Measurements from ENCODE around the gene ZNF639.
A peak's percentile ranks its signal among the peaks of the same experiment; 100 is the strongest.

Gene ZNF639

DNA sequence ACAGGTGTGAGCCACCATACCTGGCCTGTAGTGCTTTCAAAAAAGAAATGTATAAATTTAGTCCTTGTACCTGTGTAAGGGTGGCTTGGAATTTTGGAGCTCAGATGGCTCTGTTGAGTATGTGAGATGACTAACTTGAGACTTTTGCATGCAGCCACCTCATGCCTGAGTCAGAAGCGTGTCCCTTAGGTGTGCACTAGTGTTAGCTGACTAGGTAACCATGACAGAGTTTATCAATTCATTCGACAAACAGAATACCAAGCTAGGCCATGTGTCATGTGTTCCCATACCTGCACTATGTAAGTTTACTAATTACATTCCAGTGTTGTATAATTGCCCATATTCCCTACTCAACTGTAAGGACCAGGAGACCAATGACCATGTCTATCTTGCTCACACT is 4.0 kb upstream of the ZNF639 start:
- DNase-seq (ENCODE audit: low spot score): no peak

DNA sequence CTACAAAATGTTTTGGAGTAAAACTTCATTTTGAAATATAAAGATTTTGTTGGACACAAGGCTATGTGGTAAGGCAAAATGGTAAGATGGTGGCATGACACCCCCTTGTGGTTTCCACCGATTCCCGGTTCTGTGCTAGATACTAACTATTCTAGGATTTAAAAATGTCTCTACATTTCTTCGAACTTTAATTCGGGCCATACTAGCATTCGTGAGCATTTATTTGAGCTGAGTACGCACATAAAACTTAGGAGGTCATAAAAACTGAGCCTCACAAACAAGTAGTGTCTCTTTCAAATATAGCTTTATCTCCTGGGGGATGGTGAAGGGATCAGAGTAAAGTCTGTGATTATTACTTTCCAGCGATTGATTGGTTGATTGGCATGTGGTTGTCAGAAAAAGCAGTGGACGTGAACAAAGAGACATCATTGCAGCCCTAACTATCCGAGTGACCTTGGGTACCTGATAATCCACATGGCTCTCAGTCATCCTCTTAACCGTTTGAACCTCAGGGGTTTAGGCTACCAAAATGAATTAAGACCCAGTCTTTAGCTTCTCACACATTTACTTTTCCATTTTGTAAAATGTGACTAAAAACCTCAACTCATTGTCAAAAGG is 1.1 kb upstream of the ZNF639 start:
- peak; percentile 73 for DNase-seq (ENCODE audit: low spot score)

DNA sequence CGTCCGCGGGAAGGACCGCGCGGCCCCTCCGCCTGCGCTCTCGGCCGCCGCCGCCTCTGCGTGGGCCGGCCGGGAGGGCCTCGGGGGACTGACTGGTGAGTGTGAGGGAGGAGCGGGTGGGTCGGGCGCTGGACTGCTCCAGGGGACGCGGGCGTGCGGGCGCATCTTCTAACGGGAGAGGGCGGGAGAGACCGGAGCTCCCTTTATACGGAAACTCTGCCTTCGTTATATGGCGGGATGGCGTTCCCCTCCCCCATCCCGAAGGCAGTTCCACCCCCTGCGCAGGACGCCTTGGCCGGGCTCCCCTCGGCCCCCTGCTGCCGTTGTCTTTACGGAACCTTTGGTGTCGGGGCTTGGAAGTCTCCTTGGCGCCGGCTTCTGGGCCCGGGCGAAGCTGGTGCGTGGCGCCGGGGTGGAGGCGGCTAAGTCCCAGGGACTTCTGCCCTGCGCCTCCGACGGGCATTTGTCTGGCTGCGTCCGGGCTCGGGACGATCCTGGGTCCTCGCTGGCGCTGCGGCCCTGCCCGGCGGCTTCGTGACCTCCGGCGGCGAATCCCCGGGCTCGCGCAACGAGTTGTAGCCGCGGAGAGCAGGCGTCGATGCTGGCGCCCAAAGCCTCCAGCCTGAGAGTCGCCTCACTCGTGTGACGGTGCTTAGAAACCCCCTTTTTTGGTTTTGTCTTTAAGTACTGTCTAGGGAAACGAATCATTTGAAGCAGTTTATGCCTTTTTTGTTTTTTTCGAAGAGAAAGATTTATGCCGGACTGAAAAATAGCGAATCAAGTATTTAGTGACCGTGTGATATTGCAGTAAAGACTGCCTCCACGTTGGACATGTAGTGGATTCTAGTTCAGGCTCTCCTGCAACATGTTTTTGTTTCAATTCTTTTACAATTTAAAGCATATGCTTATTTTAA is 623 bp downstream of the ZNF639 start:
- DNase-seq (ENCODE audit: low spot score): peak; percentile 58

DNA sequence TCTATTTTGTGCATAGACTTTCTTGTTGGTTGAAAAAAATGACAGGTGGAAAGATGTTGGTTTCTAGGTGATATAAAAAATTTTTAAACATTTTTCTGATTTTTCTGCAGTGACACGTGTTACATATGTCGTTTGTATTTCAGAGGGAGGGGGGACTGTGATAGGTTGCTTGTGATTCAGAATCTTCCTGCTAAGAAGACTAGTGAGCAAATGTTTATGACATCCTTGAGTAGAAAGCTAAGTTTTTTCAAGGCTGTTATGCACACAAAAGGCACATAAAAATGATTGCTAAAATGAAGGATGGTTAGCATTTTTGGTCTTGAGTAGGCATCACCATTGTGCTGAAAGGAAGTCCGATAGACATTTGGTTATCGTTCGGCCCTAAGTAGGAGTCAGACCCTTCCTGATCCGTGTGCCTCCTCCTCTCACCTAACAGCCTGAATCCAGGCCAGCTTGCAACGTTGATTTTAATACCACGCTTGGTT is 1.5 kb downstream of the ZNF639 start:
- DNase-seq (ENCODE audit: low spot score): peak; percentile 23

DNA sequence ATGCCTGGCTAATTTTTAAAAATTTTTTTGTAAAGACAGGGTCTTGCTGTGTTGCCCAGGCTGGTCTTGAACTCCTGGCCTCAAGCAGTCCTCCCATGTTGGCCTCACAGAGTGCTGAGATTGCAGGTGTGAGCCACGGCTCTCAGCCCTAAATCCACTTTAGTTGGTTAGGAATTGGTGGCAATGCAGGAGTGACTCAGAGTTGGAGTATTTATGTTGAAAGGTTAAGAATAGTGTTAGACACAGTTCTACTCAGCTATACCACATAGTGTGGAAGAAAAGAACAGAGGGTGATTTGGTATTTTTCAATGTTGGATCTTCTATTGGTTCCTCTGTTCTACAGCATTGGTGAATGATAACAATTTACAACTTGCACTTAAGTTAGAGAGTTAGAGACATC is 7.6 kb downstream of the ZNF639 start:
- DNase-seq (ENCODE audit: low spot score): no peak

DNA sequence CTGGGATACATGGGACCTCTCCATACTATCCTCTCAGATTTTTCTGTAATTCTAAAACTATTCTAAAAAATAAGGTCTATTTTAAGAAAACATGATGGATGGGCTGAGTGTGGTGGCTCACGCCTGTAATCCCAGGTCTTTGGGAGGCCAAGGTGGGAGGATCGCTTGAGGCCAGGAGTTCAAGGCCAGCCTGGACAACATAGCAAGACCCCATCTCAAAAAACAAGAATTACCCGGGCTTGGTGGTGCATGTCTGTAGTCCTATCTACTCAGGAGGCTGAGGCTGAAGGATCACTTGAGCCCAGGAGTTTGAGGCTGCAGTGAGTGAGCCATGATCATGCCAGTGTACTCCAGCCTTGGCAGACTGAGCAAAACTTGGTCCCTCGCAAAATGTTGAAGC is 9.4 kb downstream of the ZNF639 start:
- DNase-seq (ENCODE audit: low spot score): no peak

DNA sequence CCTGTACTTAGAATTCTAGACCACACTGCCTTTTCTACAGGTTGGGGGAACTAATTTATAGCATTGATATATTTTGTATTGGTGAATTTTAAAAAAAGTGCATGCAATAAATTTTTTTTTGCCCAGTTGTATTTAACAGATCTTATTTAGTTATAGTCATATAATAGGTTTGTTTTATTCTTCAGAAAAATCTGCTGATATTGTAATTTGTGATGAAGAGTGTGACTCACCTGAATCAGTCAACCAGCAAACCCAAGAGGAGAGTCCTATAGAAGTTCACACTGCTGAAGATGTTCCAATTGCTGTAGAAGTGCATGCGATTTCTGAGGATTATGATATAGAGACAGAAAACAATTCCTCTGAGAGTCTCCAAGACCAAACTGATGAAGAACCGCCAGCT is 10.3 kb downstream of the ZNF639 start:
- no peak for DNase-seq (ENCODE audit: low spot score)

DNA sequence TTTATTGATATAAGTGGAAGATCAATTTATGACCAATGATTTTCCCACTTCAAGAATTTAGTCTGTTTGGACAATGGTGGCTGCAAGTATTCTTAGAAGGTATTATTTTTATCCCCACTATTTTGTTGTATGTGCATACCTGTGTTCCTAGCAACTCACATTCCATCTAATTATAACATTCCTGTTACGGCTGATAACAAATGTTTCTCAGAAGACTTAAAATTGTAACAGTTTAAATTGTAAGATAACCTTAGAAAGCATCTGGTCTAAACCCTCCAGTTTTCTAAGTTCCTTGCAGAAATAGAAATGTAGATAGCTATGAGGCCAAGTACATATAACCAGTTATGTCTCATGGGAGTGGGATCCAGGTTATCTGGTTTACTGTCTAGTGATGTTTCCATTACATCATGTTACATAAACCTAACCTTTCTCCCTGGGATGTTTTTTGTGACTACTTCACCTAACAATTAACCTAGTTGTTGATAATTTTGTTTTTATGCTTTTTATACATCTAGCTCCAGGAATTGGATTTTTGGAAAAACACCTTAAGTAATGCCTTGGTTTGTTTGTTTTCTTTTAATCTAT is 13.6 kb downstream of the ZNF639 start:
- DNase-seq (ENCODE audit: low spot score): no peak

DNA sequence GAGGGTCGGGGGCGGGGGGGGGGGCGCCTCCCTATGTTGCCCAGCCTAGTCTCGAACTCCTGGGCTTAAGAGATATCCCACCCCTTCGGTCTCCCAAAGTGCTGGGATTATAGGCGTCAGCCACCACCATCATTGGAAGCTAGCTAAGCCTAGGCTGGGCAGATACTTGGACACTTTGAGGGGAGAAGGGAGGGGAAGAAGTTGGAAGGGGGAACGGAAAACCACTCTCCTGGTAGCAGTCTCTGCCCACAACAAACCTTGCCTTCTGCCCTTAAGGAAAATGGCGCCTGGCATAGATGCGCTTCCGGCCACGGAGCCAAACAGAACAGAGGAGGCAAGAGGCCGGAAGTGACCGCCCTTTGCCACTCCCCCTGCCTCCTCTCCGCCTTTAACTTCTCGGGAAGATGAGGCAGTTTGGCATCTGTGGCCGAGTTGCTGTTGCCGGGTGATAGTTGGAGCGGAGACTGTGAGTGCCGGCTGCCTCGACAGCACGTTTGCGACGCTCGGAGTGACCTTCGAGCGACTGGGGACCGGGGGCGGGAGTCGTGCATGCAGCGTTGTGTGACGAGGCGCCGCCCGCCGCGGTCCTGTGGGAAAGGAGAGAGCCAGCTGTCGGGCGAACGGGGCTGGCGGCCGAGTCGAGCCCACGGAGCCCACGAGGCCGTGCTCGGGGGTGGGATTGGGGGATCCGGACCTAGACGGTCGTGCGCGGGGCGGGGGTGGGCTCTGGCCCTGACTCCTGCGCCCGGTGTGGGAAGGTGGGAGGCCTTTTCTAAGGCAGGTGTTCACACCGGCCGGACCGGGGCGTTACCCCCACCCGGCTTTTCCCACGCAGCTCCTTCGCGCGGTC is 24.7 kb downstream of the ZNF639 start, which contains the start of gene MFN1:
MFN1 (plus strand) TSS at position 365 of the 850 bp plus-strand sequence. CDS start 1,143 bp downstream, outside the sequence.
- peak; percentile 99 for DNase-seq (ENCODE audit: low spot score)

DNA sequence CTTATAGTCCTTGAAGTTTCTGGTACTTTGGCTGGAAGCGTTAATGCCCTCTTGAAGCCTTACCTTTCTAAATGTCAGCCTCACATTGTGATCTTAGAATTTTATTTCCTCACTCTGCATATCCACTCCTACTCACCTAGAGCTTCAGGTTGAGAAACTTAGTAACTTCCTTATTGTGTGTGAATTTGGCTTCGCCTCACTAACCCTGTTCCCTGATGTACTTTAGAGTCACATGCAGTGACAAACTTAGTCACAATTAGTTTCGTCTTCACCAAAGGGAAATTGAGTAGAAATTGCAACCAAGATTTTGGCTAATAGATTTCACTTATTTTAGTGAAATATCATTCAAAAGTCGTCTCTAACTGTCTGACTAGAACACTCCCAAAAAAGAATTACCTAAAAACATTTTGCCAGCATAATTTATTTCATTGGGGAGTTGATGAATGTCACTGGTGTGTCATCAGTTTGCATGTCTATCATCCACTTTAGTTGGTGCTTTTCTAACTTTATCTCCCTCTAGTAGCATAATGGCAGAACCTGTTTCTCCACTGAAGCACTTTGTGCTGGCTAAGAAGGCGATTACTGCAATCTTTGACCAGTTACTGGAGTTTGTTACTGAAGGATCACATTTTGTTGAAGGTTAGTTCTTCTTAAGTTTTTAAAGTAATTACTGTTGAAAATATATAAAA is 25.6 kb downstream of the ZNF639 start:
- no peak for DNase-seq (ENCODE audit: low spot score)

DNA sequence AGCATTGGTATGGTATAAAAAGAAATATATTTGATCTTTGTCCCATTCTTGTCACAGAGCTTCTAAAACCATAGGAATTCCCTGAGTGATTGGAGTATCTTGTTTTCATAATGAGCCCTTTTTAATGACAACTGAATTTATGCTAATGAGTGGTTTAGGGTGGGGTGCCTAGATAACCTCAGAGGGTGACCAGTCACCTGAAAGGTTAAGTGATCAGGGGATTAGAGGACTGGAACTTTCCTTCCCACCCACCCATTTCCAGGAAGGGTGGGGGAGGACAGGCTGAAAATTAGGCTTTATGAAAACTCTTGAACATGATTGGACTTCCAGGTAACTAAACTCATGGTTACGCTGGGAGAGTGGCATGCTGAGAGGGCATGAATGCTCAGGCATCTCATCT is 33.2 kb downstream of the ZNF639 start:
- DNase-seq (ENCODE audit: low spot score): no peak

DNA sequence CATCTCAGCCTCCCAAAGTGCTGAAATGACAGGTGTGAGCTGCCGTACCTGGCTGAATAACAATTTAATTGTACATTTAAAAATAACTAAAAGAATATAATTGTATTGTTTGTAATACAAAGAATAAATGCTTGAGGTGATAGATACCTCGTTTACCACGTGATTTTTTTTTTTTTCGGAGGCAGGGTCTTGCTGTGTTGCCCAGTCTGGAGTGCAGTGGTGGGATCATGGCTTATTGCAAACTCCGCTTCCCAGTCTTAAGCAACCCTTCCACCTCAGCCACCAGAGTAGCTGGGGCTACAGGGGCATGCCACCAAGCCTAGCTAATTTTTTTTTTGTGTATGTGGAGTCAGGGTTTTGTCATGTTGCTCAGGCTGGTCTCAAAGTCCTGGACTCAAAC is 40.5 kb downstream of the ZNF639 start:
- no peak for DNase-seq (ENCODE audit: low spot score)

DNA sequence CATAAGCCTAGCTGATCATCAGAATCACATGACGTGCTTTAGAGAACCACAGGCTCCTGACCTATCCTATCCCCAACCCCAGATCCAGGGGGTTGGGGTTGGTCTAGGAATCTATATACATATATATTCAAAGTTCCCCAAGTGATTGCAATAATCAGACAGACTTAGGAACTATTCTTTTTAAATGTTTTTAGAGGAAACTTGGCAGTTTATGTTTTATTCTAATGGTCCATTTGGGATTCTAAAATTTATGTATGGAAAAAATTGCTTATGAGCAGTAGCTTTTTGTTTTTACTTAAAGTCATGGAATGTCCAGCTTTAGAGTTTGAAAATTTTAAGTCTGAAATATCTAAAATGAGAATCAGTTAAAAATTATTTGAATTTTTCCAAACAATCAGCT is 46.8 kb downstream of the ZNF639 start:
- DNase-seq (ENCODE audit: low spot score): no peak

DNA sequence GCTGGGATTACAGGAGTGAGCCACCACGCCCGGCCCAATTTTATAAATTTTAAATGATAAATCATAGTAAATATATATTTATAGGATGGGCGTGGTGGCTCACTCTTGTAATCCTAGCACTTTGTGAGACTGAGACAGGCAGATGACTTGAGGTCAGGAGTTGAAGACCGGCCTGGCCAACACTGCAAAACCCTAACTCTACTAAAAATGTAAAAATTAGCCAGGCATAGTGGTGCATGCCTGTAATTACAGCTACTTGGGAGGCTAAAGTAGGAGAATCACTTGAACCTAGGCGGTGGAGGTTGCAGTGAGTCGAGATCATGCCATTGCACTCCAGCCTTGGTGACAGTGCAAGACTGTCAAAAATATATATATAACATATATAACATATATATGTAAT is 51.1 kb downstream of the ZNF639 start:
- no peak for DNase-seq (ENCODE audit: low spot score)

DNA sequence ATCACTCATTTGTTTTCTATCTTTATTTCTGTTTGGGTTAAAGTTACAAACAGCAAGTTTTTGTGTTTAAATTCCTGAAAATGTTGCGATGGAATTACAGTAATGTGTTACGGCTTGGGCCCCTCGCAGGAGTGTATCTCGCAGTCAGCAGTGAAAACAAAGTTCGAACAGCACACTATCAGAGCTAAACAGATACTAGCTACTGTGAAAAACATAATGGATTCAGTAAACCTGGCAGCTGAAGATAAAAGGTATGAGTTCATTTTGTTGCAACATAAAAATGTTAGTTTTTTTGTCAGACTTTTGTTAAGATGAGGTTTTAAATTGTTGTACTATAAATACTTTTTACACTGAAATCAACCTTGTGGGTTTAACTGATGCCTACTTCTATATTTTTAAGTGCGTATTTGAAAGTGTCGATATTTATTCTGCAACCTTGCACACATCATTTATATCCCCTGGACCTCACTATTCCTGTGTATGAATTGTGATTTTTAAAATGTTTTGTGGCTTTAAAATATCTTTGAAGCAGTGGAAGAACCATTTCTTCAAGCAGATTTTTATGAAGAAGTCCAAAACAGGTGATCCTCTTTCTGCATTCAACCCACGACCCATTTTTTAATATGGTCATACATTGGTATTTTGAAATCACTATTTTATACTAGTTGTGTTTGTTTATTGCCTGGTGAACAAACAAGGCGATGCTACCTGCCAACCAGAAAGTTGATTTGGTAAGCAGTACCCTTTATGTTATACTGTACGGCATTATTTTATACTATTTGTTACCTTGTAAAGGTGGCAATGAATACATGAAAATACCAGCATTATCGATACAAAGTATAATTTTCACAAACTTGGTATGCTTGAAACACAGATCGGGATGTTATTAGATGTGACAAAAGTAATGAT is 52.5 kb downstream of the ZNF639 start:
- DNase-seq (ENCODE audit: low spot score): no peak

DNA sequence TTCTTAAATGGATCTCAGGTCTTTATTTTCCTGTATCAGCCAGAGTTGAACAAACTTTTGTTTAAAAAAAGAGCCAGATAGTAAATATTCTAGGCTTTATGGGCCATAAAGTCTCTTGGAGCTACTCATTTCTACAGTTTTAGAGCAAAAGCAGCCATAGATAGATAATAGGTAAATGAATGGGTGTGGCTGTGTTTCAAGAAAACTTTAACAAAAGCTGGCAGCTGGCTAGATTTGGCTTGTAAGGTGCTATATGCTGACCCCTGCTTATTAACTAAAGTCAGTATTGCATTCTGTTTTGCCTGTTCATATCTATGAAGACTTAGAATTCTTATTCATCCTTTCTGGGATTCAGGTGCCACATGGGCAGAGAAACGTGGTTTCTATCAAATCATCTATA is 53.6 kb downstream of the ZNF639 start:
- DNase-seq (ENCODE audit: low spot score): no peak

Measured in cerebellar cortex (tissue), 1 donor.